DLD1 (cell line): ENCODE results near the gene SPATC1L.
"Not testable (repeated sequence)": the region's sequence is repeated elsewhere in the genome, so short reads cannot be mapped to it uniquely, and the experiment has no call there.

Source experiments
- in situ Hi-C: cut with HindIII; loops from 2 replicates; pipeline ENCODE4 v1.10.0; 2017; ENCODE audit warnings: low sequenced_read_pairs

SPATC1L gene

GRCh38 chr21:46183910-46184624 is at the start of gene SPATC1L:
SPATC1L (minus strand) TSS chr21:46184459; CDS start chr21:46182816, 1,643 bp downstream.
- in situ Hi-C loops: no loop called here

- in situ Hi-C loops: no loop called here
These were observed 45.6 kb upstream of the SPATC1L start for GRCh38 chr21:46229923-46230260.

GRCh38 chr21:46229133-46229922 is 45.1 kb upstream of the SPATC1L start:
- in situ Hi-C loops: no loop called here

GRCh38 chr21:46228345-46229051 is 44.2 kb upstream of the SPATC1L start, which contains the start of gene LSS:
LSS (minus strand) TSS chr21:46228774; CDS start chr21:46228745, 29 bp downstream.
- in situ Hi-C loops: no loop called here

- in situ Hi-C loops: no loop called here
These were observed 43.6 kb upstream of the SPATC1L start for GRCh38 chr21:46227811-46228344.

- in situ Hi-C loops: no loop called here
These were observed 42.8 kb upstream of the SPATC1L start for GRCh38 chr21:46226920-46227599.

- in situ Hi-C loops: no loop called here
These were observed 41.9 kb upstream of the SPATC1L start for GRCh38 chr21:46226146-46226545.

- in situ Hi-C loops: not testable (repeated sequence)
These were observed 39.4 kb upstream of the SPATC1L start for GRCh38 chr21:46223661-46224060.

- in situ Hi-C loops: no loop called here
These were observed 39.0 kb upstream of the SPATC1L start for GRCh38 chr21:46223217-46223616.

GRCh38 chr21:46222436-46223116 is 38.3 kb upstream of the SPATC1L start:
- in situ Hi-C loops: no loop called here

- in situ Hi-C loops: no loop called here
These were observed 37.6 kb upstream of the SPATC1L start for GRCh38 chr21:46221664-46222435.

- in situ Hi-C loops: no loop called here
These were observed 36.6 kb upstream of the SPATC1L start for GRCh38 chr21:46220847-46221246.

- in situ Hi-C loops: no loop called here
These were observed 36.1 kb upstream of the SPATC1L start for GRCh38 chr21:46220275-46220810.

- in situ Hi-C loops: no loop called here
These were observed 35.5 kb upstream of the SPATC1L start for GRCh38 chr21:46219591-46220239.

GRCh38 chr21:46218906-46219590 is 34.8 kb upstream of the SPATC1L start:
- in situ Hi-C loops: no loop called here

GRCh38 chr21:46217511-46218196 is 33.4 kb upstream of the SPATC1L start:
- in situ Hi-C loops: no loop called here

- in situ Hi-C loops: no loop called here
These were observed 32.0 kb upstream of the SPATC1L start for GRCh38 chr21:46216132-46216747.
